SIG-M5 treated with dmso at 0.1 percent for 504 hours (cell line): Measurements from ENCODE around the gene CYP4F22.
"Not testable (repeated sequence)": the region's sequence is repeated elsewhere in the genome, so short reads cannot be mapped to it uniquely, and the experiment has no call there.

Experiments
- DNase-seq: peaks from one replicate; lab custom pipeline; 2025; ENCODE audit not compliant: unreplicated experiment; lab: John Stamatoyannopoulos, UW

CYP4F22 gene

DNA sequence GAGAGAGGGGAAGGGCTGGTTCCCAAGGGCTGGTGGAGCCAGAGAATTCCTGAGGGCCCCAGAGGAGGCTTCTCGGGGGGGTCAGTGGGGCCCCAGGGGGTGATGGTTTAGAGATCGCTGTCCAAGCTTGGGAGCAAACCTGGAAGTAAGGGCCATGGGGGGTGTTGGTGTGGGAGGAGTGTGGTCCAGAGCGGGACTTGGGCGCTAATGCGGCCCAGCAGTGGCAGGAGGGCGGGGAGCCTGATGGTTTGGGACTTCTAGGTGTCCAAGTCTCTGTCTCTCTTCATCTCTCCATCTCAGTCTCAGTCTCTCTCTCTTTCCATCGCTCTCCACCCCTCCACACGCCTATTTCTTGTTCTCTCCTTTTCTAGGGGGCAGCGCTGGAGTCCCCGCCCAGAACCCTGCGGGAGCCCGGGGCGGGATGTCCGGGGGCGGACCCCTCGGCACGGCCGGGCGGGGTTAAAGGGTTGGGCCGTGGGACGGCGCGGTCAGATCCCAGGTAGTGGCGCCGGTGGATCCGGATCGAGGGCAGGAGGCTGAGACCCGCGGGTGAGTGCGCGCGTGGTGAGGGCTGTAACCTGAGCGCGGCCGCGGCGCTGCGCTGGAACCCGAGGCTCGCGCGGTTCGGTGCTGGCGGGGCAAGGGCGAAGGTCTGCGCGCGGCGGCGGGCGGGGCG, at the start of gene CYP4F22:
Gene CYP4F22, plus strand, starts transcription at position 491 of the 676 bp plus-strand sequence. CDS start 16,812 bp downstream, outside the sequence.
- DNase-seq = no peak

DNA sequence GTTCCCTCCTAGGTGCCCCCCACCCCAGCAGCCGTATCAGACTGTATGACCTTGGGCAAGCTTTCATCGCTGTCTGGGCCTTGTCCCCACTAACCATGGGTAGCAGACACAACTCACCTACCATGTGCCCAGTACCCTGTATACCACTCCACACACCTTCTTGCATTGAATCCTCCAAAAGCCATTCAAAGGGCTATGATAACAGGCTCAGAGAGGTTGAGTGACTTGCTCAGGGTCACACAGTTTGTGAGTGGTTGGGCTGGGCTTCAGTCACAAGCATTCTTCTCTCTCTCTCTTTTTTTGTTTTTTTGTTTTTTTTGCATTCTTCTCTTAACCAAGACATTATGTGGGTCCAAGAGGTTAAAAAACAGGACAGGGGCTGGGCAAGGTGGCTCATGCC, 46.6 kb upstream of the CYP4F22 start:
- DNase-seq = no peak

DNA sequence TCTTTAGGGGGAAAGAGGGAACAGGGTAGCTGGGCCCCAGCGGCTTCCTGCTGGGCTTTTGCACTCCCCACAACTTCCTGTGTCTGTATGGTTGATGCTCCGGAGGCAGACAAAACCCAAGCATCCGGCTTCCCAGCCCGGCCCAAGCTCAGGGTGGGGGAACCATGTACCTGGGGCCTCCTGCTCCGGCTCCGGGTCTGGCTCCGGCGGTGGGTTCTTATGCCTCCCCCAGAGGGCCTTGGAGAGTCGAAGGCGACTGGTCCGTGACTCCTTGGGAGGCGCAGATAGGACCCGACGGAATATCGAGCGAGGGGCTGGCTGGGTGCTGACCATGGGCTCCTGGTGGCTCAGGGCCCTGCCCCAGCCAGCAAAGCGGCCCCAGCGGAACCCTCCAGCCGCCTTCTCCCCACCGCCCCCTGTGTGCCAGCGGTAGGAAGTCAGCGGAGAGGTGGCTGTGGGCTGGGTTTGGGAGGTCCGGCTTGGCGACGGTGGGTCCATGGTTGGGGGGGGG, 44.4 kb upstream of the CYP4F22 start:
- peak; percentile 63 for DNase-seq

DNA sequence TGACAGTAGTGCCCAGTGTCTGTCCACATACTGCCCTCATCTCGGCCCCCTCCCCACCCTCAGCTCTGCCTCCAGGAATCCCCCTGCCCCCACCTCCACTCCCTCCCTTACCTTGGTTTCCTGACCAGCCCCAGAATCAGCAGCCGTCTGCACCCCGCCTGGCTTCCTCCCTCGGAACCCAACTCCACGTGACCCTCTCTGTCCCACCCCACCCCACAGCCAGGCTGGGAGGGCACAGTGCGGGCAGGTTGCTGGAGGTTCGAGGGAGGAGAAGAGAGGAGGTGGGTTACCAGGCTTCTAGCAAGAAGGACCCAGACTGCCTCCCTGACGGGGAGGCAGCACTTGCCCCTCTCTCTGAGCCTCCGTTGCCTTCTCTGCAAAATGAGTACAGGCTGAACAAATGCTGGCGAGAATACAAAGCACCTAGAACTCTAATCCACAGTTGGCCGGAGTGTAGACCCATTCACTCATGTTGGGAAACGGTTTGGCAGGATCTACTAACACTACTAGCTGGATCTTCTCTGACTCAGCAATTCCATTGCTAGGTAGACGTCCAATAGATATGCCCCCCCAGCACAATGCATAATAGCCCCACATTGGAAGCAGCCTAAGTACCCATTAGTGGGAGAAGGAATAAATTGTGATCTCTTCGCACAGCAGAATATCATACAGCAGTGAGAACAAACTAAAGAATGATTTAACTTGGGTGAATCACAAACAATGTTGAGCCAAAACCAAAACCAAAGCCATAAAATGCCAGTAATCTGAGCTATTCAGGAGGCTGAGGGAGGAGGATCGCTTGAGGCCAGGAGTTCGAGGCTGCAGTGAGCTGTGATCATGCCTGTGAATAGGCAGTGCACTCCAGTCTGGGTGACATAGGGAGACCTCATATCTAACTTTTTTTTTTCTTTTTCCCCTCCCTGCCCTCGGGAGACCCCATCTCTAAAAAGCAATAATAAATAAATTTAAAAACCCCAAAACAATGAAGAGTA, 43.6 kb upstream of the CYP4F22 start, which contains the start of gene RASAL3:
Gene RASAL3, minus strand, starts transcription at position 151 of the 992 bp plus-strand sequence. CDS start 186 bp downstream, outside the sequence.
- DNase-seq = peak; percentile 31

DNA sequence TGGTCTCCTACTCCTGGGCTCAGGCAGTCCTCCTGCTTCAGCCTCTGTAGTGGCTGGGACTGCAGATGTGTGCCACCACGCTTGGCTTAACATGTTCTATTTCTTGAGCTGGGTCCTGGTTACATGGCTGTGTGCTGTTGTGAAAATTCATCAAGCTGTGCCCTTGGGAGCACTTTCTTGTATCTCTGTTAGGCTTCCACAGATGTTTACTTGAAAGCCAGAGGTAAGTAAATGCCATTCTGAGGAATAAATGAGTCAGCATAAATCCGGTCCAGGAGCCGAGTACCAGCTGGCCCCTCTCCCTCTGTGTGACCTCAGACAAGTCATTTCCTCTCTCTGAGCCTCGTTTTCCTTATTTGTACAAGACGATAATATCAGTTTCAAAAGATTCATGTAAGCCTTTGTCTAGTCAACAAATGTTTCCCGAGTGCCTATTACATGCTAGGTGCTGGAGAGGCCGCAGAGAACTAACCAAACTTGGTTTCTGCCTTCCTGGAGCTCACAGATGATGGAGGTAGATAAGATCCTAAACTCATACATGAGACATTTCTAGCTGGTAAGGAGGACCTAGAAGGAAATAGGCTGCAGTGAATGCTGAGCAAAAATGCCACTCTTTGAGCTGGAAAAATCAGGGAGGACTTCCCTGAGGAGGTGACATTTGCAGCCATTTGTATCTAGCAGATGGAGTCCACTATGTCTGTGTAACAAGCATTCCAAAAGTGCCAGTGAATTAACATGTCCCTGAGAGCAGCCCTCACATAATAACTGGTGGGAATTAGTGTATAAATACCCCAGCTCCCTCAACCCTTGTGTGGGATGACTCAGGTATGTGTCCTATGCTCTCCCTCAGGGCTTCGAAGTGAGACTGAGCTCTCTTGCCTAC, 41.2 kb upstream of the CYP4F22 start:
- DNase-seq = peak; percentile 75

DNA sequence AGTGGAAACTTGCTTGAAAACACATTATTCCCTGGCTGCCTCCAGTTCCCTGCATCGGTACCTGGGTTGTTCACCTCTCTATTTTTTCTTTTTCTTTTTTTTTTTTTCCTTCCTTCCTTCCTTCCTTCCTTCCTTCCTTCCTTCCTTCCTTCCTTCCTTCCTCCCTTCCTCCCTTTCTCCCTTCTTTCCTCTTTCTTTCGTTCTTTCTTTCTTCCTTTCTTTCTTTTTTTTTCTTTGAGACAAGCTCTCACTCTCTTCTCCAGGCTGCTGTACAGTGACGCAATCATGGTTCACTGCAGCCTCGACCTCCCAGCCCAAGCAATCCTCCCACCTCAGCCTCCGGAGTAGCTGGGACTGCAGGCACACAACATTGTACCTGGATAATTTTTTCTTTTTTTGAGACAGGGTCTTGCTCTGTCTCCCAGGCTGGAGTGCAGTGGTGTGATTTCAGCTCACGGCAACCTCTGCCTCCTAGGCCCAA, 40.6 kb upstream of the CYP4F22 start:
- no peak for DNase-seq

DNA sequence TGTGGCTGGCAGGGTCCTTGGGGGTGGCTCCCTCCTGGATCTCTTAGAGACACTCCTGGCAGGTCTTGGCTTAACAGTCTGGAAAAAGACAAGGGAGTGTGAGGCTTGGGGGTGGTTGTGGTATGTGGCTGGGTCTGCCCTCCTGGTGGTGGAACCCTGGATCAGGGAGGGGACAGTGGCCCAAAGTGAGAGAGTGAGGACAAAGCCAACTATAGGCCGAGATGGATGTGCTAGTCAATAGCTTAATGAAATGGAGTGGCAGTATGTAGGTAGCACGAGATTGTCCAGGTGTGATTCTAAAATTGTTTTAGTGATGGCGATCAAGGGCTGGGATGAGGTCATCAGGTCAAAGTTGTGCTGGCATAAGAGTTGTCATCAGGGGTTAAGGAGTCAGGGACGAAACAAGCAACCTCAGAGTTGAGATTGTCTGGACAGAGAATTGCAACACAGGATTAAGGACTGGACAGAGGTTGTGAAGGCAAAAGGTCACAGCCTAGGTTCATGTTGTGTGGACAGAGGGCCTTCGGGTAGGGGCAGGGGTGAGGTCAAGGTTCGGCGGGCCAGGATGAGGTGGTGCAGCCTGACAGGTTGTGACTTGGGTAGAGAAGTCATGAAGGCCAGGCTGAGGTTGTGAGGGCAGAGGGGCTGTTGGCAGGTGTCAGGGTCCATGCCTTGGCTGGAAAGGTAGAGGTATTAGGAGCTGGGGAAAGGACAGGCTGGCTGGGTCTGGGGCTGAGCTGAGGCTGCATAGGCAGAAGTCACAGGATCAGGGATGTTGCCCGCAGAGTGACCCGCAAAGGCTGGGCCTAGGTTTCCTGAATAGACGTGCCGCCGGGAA, 39.4 kb upstream of the CYP4F22 start:
- no peak for DNase-seq

DNA sequence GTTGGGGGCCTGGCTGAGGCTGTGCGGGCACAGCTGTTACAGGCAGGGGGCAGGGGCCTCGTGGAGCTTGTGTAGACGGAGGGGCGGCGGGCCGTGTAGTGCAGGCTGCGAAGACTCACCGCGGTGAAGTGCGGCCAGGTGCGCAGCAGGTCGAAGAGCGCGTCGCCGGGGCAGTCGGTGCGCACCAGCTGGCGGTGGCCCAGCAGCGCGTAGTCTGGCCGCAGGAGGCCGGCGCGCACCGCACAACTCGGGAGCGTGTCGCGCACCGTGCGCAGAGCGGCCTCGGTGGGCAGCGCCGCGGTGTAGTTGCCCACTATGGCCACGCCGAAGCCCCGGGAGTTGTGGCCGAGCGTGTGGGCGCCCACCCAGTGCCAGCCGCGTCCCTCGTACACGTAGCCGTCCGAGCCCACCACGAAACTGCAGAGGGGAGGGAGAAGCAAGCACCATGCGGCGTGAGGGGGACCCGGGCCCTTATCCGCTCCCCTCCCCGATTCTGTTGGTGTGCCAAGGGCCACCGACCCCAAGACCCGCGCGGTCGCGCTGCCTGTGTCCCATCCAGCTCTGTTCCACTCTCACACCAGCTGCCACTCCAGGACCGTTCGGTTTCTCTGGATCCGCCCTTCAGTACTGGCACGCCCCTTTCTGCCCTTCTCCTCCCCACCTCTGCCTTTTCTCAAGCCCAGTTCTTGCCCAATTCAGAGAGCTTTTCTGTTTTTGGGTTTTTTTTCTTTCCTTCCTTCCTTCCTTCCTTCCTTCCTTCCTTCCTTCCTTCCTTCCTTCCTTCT, 38.6 kb upstream of the CYP4F22 start:
- no peak for DNase-seq

DNA sequence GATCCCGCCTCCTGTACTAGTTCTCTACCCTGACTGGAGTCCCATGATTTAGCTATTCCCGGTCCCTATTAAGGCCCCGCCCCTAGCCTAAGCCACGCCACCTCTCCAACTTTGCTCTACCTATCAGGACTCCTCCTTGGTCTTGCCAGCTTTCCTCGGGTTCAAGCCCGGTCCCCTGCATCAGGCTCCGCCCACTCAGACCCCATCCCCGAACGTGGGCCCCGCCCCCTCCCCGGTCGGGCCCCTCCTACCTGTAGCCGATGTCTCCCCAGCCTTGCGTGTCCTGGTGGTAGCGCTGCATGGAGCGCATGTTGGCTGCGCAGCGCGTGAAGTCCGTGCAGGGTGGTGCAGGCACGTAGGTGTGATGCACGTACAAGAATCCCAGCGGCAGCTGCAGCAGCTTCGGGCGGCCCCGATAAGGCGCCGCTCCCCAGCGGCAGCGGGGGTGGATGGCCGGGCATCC, 36.7 kb upstream of the CYP4F22 start:
- DNase-seq = no peak

DNA sequence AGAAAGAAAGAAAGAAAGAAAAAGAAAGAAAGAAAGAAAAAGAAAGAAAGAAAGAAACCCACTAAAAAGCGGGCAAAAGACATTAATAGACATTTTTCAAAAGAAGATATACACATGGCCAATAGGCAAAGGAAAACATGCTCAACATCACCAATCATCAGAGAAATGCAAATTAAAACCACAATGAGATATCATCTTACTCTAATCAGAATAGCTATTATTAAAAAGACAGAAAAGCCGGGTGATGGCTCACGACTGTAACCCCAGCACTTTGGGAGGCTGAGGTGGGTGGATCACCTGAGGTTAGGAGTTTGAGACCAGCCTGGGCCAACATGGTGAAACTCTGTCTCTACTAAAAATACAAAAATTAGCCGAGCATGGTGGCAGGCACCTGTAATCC, 34.5 kb upstream of the CYP4F22 start:
- not testable (repeated sequence) for DNase-seq

DNA sequence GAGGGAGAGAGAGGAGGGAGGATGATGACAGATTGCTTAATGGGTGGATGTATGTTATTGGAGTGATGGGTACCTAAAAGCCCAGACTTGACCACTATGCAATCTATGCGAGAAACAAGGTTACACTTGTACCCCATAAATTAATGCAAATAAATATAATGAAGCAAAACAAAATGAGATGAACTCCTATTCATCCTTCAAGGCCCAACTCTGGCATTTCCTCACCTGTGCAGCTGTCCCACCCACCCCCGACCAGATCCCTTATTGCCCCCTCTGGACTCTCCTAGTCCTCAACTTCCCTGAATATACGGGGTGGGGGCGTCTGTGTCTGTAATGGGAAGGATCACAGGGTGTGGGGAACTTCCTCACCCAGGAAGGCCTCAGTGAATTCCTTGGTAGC, 33.2 kb upstream of the CYP4F22 start:
- no peak for DNase-seq

DNA sequence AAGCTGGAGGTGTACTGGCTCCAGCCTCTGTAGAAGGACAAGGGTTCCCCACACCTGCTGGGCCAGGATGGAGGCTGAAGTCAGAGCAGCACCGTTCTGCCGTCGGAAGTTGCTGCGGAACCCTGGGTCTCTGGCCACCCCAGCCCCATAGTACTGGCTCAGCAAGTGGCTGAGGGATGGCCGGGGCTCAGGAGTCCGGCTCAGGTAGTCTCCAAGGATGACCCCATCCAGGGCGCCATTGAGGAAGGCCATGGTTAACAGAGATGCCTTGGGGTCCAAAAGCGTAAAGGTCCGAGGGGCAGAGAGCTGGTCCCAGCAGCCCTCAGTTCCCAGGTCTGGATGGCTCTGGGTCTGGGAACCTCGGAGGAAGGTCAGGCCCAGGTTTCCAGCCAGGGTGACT, 32.7 kb upstream of the CYP4F22 start:
- DNase-seq = no peak

DNA sequence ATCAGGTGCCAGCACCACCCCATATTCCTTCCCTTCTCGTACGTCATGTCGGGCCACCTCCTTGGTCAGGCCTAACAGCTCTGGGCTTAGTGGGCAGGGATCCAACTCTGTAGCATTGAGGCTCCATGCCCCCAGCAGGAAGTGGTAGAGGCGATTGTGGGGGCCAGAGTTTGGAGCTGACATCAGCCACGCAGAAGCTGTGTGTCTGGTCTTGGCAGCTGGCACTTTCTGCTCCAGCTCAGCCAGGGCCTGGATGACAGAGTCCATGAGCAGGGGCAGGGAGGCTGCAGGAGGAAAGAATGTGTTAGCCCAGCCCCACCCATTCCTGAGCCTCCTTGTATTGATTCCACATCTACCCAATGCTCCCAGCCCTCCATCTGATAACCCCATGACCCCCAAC, 32.0 kb upstream of the CYP4F22 start:
- DNase-seq = no peak

DNA sequence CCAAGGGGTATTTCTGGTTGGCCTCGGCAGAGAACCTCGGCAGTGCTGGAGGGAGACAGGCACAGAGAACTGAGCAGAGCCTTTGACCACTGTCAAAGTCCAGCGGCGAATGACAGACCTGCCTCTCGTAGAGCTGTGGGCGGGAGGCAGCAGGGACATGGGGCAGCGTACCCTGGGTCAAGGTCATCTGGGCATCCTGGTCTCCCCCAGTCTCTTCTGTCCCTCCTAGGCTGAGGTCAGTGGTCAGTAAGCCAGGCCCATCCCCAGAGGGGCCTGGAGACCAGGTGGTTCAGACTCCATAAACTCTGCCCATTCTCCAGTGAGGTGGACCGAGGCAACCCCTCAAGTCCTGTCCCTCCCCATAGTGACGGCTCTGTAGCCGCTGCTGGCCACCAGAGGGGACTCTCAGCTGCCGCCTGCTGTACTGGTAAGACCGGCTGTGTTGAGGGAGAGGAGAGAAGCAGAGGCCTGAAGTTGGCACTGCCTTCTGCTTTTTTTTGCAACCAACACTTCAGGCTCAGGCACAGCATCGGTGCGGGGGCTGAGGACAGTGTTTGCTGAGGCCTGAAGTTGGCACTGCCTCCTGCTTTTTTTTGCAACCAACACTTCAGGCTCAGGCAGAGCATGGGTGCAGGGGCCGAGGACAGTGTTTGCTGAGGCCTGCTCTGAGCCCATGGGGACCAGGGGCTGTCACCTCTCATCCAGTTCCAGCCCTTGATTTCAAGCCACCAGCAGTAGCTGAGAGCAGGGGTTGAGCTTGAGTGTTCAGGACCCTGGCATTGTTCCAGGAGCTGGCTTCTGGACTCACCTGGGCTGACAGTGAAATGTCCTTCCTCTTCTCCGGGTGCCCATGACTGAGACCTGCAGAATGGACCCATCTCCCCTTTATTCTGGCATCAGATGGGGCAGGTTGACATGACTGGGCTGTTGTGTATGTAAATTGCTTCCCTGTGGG, 28.7 kb upstream of the CYP4F22 start, which contains the start of gene PGLYRP2:
Gene PGLYRP2, minus strand, starts transcription at position 111 of the 955 bp plus-strand sequence. CDS start 130 bp downstream, outside the sequence.
- peak; percentile 12 for DNase-seq

DNA sequence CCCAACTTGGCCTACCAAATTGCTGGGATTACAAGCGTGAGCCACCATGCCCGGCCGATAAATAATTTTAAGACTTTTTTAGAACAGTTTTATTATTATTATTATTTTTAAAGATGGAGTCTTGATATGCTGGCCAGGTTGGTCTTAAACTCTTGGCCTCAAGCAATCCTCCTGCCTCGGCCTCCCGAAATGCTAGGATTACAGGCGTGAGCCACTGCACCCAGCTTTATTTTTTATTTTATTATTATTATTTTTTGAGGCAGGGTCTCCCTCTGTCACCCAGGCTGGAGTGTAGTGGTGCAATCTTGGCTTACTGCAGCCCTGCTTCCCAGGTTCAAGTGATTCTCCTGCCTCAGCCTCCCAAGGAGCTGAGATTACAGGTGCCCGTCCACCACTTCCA, 27.3 kb upstream of the CYP4F22 start:
- DNase-seq = not testable (repeated sequence)

DNA sequence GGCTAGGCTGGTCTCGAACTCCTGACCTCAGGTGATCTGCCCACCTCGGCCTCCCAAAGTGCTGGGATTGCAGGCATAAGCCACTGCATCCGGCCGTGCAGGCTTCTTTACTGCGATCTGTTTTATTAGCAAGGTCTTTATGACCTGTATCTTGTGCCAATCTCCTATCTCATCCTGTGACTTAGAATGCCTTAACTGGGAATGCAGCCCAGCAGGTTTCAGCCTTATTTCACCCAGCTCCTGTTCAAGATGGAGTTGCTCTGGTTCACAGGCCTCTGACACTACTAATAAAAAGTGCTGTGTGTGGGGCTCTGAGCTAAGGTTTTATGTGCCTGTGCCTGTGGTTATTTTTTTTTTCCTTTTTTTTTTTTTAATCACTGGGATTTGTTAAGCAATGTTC, 22.6 kb upstream of the CYP4F22 start:
- not testable (repeated sequence) for DNase-seq

DNA sequence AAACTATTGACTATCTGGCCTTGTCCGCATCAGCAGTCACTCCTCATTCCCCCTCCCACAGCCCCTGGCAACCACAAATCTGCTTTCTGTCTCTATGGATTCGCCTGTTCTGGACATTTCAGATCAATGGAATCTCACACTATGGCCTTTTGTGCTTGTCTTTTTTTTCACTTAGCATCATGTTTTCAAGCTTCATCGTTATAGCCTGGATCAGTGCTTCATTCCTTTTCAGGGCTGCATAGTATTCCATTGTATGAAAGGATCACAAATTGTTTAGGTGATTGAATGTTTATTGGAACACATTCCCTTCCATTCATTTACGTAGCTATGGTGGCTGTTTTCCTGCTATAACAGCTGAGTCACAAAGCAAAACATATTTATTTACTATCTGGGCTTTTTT, 21.3 kb upstream of the CYP4F22 start:
- no peak for DNase-seq
